Activated gamma-delta T cell treated with Interleukin-2 at 50 U/mL for 16 hours (primary cell): ENCODE measurements around the gene EML4.
"Not testable (repeated sequence)": the region's sequence is repeated elsewhere in the genome, so short reads cannot be mapped to it uniquely, and the experiment has no call there.

Experiments
- DNase-seq: peaks from one replicate; pipeline ENCODE4 v3.0.0-alpha.2; 2020

Gene EML4

DNA sequence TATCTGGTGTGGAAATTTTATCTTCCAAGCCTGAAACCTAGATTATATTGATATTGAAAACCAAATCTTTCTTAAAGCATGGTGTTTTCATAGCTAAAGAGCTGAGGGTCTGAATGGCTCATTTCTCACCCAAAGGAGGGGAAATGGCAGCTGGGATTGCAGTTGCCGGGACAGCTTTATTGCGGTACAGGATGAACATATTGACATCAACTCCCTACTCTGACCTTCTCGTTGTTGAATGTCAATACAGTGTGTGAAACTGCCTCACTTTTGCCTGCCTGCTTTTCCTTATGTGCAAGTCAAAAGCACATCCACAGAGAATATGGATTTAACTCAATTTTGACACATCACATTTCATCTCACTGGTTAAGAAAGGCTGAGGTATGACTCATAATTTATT is 195.5 kb downstream of the EML4 start:
- DNase-seq: no peak

DNA sequence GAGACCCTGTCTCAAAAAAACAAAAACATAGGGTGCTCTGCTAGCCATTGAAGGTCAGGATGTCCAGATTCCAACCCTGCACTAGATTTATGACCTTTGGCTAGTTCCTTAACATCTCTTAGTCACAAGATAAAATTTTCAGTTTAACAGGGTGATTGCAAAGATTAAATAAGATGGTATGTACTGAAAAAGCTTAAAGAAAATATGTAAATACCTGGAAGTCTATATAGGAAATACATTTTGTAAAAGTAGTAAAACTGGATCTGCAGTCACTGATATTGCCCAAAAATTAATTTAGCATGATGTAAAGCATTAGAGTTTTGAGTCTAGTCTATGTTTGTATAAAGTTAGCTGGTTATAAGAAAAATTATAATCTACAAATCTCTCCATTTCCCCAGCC is 197.3 kb downstream of the EML4 start:
- no peak for DNase-seq

DNA sequence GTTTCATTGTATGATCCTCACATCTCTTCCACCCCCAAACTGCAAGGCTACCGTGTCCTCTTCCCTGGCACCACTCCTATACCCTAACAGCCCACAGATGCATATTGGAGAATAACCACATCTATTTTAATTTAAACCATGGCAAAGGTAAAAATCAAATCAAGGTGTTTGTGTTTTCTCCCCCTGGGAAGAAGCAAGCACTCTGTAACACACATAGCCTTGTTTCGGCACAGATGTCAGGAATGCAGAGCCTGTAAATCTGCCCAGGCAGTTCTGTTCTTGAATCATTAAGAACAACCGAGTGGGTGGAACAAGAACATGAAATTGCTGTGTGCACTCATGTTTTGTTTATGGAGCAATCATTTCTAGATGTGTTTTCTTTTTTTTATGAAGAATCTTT is 198.7 kb downstream of the EML4 start:
- no peak for DNase-seq

DNA sequence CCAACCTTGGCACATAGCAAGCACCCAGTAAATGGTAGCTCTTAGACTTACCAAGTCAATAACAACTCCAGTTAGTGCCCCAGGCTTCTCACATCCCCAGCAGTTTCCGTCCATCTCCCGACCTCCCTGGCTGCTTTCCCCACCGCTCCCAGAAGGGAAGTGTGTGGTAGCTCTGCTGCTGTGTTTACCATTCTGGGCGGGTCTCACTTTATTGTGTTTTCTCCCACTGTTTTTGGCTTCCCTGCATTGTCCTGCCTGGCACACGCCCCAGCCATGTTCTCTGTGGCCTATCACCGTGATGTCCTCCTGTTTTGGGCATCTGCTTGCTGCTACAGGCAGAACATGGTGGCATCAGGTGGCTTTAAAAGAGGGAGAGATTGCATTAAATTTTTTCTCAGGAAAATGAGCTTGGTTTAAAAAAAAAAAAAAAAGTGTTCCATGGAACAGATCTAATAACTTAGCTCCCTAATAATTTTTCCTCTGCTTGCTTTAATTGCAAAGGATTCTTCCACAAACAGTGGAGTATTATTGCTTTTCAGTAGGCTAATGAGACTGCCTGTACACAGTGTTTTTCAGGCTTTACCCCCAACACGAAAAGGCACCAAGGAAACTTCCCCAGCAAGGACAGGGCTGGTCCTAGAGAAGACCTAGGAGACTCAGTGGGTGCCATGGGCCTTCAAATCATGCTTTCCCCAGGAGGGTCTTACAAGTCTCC is 199.8 kb downstream of the EML4 start:
- no peak for DNase-seq

DNA sequence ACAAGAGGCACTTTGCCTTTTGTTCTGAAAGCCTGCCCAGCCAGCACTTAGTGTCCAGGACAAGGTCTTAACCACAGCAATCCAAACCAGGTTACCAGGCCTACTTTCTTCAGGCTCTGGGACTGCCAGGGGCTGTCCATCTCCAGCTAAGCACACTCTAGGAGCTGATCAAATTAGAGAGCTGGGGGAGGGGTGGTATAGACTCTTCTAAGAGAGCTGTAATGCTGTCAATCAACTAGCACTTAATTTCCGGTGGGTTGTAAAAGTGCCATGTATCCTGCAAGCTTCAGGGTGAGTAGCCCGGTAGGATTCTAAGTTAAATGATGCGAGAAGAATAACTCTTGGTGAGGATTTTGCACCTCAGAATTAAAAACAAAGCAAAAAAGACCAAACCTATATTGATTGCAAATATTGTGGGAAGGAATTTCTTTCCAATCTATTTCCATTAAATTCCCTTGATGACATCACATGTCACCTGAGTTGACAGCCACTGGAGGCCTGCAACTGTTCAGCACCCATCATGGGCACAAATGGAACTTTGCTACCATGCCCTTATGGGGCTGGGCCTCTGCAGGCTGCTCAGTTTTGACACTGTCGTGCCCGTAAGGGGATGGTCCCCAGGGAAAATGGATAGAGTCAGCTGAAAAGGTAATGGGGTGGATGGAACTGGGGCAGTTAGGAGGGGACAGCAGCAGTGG is 200.5 kb downstream of the EML4 start:
- no peak for DNase-seq

DNA sequence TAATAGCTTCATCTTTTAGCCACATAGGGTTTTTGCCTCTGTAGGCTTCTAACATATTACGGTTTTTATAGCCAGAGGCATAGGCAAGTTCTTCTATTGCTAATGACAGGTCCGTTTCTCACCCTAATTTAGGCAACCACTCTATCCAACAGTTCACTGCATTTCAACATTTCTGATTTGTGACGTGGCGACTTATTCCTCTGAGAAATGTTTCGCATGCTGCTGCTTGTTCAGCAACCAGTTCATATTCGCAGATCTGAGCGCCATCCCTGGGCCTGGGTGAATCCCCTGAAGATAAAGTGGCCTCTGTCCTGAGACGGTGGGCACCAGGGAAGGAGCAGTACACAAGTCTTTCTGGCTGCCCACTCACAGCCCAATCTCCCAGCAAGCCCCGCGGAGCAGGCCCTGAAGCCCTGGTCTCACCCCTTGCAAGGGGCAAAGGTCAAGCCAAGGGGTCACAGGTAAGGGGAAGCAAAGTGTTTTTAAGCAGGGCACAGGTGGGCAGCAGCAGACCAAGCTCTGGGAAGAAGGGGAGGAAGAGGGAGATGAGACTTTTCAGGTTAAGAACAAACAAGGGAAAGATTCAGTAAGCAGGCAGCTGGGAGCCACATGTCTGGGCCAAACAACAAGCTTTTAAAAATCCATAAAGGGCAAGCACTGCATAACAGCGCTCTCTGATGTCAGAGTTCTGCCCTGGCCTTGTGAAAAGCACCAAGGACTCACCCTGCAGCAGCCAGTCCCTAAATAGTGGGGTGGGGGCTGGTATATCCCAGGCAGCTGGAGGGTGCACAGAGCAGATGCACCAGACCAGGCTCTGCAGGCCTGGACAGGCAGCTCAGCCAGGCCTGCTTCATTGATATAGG is 202.7 kb downstream of the EML4 start:
- no peak for DNase-seq

DNA sequence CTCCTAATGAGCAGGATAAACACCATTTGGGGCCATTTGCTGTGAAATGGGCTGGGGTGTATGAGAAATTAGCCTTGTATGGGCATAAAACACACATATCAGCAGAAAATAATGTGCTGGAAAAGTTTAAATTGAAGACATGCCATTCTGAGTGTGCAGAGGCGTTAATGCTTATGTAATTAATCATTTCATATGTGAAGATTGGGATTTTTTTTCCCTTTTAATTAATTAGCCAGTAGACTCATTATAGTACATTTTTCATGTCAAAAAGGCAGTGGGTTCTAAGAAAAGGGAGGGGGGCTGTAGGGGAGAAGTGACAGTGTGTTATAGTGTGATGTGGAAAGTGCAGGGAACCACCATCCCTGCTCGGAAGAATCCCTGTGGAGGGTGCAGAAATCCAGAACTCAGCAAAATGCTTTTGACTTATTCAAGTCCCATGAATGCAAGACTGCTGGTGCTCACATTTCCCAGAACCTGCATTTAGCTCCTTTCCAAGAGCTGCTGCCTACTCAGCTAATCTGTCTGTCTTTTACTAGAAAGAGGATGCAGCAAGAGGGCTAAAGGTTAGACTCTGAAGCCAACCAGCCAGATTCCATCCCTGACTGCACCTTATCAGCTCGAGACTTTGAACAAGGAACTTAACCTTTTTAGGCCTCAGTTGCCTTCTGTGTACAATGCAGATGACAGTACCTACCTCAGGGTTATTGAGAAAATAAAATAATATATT is 203.5 kb downstream of the EML4 start:
- DNase-seq: no peak

DNA sequence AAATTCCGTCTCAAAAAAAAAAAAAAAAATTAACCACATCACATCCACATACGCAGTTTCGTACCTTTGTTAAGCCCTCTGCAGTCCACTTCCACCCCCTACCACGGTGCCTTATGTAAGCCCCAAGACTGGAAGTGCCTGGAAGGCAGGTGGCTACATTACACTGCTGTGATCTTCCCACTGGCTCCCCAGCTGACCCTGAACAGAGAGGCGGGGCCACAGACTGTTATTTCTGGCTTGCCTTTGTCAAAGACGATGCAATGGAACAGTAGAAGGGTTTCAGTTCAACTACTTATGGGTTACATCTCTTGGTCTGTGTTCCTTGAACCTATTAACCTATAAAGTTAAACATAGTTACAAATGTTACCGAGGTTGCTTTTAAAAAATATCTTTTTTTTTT is 207.6 kb downstream of the EML4 start:
- DNase-seq: no peak

DNA sequence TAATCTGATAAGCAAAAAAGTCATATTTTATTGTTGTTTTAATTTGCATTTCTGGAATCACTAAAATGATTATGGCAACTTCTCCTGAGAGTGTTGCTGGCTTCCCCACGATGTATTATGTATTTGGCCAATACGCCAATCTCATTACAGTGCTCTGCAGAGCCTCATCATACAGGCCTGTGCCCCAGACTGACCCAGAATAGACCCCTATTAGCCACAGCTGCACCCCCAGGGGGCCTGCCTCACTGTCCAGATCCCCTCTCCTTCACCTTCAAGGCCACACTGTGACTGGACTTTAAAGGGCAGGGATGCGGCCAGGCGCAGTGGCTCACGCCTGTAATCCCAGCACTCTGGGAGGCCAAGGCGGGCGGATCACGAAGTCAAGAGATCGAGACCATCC is 209.3 kb downstream of the EML4 start:
- DNase-seq: no peak

DNA sequence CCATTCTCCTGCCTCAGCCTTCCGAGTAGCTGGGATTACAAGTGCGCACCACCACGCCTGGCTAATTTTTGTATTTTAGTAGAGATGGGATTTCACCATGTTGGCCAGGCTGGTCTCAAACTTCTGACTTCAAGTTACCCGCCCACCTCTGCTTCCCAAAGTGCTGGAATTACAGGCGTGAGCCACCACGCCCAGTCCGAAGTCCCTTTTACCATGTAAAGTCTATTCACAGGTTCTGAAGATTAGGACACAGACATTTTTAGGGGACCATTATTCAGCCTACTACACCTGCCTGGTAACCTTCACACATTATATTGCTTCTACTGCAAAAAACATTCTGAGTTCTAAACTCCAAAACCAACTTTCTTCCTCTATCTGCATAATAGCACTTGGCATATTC is 210.9 kb downstream of the EML4 start:
- not testable (repeated sequence) for DNase-seq

DNA sequence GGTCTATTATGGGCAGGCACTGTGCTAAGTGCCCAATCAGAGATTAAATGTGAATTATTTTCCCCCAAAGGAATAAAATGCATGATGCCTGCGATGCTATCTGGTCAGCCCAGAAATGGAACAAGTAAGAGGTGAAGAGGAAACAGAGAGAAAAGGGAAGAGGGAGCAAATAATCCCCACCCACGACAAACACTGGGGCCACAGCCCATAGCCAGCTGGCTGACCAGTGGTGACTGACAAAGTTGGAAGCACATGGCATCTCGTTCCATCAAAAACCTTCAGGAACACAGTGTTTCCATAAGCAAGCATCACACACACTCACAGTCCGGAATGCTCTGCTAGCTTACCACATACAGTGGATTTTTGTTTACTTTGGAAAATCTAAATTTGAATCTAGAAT is 213.0 kb downstream of the EML4 start:
- DNase-seq: no peak
